GM18519 (cell line): ENCODE results near the gene AFG1L.
"Not testable (repeated sequence)": the region's sequence is repeated elsewhere in the genome, so short reads cannot be mapped to it uniquely, and the experiment has no call there.

ENCODE experiments used
- ATAC-seq: cut with Tn5 transposase; IDR thresholded peaks from one replicate; pipeline ENCODE4 v1.9.1; 2021; ENCODE audit warnings: mild to moderate bottlenecking, moderate library complexity; ENCODE audit not compliant: unreplicated experiment, low FRiP score

Gene AFG1L

GRCh38 chr6:108449717-108450116, 154.9 kb downstream of the AFG1L start:
- ATAC-seq = not testable (repeated sequence)

- no peak for ATAC-seq
Observed at GRCh38 chr6:108451816-108452215, 157.0 kb downstream of the AFG1L start.

GRCh38 chr6:108452711-108453195, 157.9 kb downstream of the AFG1L start:
- ATAC-seq = no peak

- no peak for ATAC-seq
Observed at GRCh38 chr6:108453601-108454185, 158.8 kb downstream of the AFG1L start.

GRCh38 chr6:108454356-108454755, 159.5 kb downstream of the AFG1L start:
- ATAC-seq = no peak

GRCh38 chr6:108455688-108456087, 160.8 kb downstream of the AFG1L start:
- no peak for ATAC-seq

- ATAC-seq = no peak
Observed at GRCh38 chr6:108463784-108464183, 168.9 kb downstream of the AFG1L start.

GRCh38 chr6:108464418-108465097, 169.7 kb downstream of the AFG1L start:
- no peak for ATAC-seq

- no peak for ATAC-seq
Observed at GRCh38 chr6:108465098-108465495, 170.2 kb downstream of the AFG1L start.

GRCh38 chr6:108468346-108468745, 173.5 kb downstream of the AFG1L start:
- no peak for ATAC-seq

GRCh38 chr6:108469316-108469715, 174.5 kb downstream of the AFG1L start:
- ATAC-seq = no peak

- no peak for ATAC-seq
Observed at GRCh38 chr6:108473197-108473596, 178.3 kb downstream of the AFG1L start.

GRCh38 chr6:108476376-108476775, 181.5 kb downstream of the AFG1L start:
- ATAC-seq = no peak

- ATAC-seq = no peak
Observed at GRCh38 chr6:108476847-108477430, 182.1 kb downstream of the AFG1L start.

GRCh38 chr6:108482559-108482958, 187.7 kb downstream of the AFG1L start:
- no peak for ATAC-seq

- ATAC-seq = no peak
Observed at GRCh38 chr6:108484016-108484415, 189.2 kb downstream of the AFG1L start.

- no peak for ATAC-seq
Observed at GRCh38 chr6:108489699-108490098, 194.8 kb downstream of the AFG1L start.

GRCh38 chr6:108492131-108492766, 197.4 kb downstream of the AFG1L start:
- ATAC-seq = no peak

GRCh38 chr6:108494434-108494833, 199.6 kb downstream of the AFG1L start:
- no peak for ATAC-seq

GRCh38 chr6:108497883-108498282, 203.0 kb downstream of the AFG1L start:
- no peak for ATAC-seq

- no peak for ATAC-seq
Observed at GRCh38 chr6:108501559-108501958, 206.7 kb downstream of the AFG1L start.
